Hepatic stellate cell (primary cell): ENCODE results near the gene TMEM164.

Experiments used
- DNase-seq: peaks from one replicate; pipeline ENCODE4 v3.0.0; 2011; ENCODE audit warnings: low spot score

Gene TMEM164

DNA sequence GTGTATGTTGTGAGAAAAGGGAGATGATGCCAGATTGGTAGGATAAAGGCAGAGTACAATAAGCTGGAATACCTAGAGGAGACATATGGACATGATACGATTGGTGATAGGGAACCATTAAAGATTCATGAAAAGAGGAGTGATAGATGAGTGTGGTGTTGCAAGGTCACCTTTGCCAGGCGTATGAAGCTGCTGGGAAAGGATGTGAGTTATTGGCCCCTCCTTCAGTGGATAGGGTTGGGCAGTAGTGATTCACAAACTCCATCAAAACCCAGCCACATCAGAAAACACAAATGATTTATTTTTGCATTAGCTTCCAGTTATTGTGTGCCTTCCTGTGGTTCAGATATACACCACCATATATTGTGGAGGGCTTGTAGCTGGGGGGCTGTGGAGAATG lies 34.3 kb downstream of the TMEM164 start:
- no peak for DNase-seq

DNA sequence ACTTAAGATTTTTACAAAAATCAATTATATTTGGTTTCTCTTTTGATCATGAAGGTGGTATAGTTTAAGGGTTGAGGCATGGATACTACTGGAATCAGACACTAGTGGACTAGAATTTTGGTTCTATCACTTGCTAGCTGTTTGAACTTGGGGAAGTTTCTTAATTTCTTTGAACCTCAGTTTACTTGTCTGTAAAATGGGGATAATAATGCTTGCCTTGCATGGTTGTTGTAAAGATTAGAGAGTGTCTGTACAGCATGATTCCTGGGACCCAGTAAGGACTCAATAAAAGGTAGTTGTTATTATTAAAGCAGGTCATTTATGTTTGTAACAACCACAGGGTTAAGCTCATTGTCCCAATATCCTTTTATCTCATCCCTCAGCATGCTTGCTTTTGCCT lies 36.0 kb downstream of the TMEM164 start:
- DNase-seq = no peak

DNA sequence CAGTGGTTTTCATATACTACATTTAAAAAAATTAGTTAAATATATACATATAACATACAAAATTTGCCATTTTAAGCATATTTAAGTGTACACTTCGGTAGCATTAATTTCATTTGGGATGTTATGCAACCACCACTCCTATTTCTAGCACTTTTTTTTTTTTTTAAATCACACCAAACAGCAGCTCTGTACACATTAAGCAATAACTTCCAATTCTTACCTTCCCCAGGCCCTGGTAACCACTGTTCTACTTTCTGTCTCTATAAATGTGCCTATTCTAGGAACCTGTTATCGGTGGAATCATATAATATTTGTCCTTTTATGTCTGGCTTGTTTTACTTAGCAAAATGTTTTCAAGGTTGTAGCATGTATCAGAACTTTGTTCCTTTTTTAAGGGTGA lies 39.1 kb downstream of the TMEM164 start:
- no peak for DNase-seq

DNA sequence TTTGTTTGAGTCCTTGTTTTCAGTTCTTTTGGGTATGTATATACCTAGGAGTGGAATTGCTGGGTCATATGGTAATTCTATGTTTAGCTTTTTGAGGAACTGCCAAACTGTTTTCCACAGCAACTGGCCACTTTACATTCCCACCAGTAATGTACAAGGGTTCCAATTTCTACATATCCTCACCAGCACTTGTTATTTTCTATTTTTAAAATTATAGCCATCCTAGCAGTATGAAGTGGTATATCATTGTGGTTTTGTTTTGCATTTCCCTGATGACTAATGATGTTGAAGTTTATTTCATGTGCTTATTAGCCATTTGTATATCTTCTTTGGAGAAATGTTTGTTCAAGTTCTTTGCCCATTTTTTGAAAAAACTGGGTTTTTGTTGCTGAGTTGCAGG lies 39.6 kb downstream of the TMEM164 start:
- DNase-seq = no peak

DNA sequence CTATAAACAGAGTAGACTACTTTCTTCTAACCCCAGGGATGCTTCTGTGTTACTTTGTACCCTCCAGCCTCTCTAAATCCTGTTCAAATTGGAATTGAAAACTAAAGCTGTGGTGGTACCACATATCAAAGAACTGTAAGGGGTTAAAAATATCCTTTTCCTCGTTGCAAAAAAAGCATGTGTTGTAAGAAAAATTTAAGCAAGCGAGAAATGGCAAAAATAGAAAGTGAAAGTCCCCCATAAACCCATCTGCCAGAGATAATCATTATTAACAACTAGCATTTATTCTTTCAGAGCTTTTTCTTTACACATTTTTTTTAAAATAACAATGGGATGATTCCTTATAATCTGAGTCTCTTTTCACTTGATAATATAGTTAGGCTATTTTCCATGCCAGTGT lies 40.6 kb downstream of the TMEM164 start:
- DNase-seq = no peak

DNA sequence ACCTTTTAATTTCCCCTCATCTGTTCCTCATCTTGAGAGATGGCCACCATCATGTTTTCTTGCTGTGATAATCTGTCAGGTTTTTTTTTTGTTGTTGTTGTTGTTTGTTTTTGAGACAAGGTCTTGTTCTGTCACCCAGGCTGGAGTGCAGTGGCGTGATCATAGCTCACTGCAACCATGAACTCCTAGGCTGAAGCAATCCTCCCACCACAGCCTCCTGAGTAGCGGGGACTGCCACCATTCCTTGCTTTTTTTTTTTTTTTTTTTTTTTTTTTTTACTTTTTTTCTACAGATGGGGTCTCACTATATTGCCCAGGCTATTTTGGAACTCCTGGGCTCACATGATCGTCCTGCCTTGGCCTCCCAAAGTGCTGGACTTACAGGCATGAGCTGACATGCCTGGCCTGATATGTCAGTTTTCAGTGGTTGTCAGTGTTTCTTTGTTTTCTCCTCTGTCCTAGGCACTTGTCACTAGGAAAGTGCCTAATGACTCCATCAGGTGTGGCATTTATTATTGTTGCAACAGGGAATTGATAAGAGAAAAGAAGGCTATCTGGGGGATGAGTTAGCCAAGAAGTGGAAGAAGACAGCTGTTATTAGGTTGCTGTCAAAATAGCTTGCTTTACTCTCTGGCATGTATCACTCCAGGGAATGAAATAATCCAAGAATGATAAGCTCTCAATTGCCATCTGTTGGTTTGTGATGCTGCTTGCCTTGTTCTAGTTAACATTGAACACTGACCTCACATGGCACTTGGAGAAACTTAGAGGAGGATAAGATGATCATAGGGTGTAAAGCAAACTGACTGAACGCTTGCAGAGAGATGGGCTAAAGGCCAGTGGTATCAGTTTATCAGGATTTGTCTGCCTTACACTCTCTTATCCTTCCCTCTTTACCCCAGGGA lies 41.7 kb downstream of the TMEM164 start:
- DNase-seq = no peak

DNA sequence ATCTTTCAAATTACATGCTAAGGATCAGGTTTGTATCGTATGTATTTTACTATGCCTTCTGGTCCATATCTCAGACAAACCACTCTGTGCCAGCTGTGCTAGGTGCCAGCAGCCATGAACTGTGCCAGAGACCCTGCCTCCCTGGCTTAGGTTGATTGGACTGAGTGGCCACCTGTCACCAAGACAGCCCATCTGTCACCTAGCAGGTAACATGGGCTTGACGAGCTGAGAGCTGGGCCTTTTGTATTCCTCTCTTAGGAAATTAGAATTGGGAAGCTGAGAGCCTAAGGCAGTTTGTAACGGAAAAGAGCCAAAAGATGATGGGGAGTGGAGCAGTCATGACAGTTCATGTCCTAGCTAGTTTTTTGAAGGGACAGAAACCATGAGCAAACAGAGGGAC lies 42.5 kb downstream of the TMEM164 start:
- DNase-seq = no peak

DNA sequence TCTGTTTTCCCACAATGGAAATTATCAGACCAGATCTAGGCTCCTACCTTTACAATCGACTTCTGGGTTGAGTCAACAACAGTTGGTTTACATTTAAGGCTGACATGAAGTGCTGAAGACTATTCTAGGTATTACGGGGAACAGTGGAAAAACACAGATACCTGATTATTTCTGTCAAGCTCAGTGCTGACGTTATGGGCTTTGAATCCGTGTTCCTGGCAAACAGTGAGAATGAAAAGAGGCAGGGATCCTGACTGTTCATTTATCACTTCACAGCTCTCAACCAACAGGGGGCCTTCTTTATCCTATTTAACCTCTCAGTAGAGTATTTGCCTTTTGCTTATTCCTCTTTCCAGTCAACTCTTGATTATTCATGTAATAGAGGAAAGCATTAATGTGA lies 43.1 kb downstream of the TMEM164 start:
- no peak for DNase-seq

DNA sequence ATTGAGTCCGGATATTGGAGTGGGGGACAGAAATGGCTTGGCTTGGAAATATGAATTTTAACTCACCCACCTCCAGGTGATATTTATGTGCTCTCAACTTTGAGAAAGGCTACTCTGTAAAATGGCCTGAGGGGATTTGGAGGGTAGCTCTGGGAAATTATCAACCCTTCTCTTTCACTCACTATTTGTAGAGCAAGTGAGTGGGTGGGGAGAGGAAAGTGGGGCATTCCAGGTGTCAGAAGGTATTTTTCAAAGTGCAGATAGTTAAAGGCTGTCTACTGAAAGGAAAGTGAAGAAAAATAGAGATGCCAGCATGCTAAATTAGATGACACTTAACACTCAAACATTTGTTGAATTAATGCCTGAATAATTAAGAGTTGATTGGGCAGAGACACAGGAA lies 44.1 kb downstream of the TMEM164 start:
- DNase-seq = no peak

DNA sequence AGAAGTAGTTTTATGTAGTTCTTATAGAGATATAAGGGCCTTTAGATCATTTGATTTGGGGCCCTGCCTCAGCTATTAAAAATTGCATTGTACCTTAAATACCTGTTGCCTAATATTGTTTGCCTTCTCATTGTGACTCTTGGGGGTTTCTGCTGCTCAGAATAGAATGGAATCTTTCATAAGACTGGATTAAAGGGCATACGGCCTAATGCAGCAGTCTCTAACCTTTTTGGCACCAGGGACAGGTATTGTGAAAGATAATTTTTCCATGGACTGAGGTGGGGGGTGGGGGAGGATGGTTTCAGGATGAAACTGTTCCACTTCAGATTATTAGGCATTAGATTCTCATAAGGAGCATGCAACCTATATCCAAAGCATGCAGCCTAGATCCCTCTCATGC lies 46.2 kb downstream of the TMEM164 start:
- DNase-seq = no peak

DNA sequence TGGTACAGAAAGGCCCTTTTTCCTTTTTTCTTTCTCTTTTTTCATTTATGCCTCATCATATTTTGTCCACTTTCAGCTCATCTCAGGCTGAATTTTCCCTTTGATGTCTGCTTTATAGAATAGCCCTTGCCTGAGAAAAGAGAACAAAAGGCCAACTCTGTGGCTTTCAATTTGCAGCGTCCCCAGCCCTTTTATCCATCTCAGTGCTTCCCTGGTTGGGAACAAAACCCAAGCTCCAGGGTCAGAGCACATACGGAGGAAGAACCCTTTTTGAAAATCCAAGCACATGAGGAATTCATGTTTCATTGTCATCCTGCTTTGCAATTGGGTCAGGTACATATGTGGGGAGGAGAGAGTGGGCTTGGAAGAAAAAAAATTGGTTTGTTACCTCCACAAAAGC lies 47.5 kb downstream of the TMEM164 start:
- no peak for DNase-seq

DNA sequence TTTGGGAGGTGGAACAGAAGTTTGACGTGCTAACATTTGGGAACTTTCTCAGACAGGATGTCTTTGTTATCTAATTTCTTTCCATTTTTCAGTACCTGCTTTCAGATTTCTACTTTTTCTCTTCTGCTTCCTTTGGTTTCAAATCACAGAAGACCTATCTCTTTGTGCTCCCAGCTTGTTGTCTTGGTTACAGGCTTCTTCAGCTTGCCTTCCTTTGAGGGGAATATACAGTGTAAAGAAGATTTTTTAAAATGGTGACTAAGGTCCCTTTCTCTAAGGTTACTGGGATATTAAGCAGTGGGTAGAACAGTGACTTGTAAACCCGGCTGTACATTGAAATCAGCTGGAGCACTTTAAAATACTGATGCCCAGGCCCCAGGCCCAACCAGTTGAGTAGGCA lies 48.0 kb downstream of the TMEM164 start:
- DNase-seq = no peak

DNA sequence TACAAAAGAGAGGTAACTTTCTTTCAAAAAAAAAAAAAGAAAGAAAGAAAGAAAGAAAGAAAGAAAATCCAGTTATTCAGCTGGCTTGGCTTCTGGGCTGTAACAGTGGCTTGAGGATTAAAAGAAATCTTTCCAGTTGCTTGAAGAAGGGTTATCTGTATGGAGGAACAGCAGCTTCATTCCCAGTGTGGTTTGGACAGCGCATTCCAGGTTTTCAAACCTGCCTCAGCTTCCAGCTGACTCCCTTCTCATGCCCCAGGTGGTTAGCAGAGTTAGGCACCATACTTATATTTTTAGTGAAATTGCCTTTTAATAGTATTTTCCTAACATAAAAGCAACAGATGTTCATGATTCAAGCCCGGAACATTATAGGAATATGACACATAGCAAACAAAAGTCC lies 48.6 kb downstream of the TMEM164 start:
- DNase-seq = no peak

DNA sequence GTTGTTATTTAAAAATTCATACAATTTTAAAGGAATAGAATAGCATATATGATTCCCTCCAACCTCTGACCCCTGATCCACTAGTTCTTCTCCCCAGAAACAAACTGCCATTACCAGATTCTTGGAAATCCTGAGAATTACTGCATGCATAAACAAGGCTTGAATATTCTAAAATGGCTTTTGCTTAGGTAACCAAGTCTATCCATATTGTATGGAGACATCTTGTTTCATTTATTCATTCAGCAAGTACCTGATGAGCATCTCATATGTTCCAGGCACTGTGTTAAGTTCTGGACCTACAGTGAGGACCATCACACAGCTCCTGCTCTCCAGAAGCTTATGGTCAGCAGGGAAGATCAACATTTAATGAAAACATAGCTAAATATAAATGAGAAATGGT lies 49.4 kb downstream of the TMEM164 start:
- DNase-seq = no peak

DNA sequence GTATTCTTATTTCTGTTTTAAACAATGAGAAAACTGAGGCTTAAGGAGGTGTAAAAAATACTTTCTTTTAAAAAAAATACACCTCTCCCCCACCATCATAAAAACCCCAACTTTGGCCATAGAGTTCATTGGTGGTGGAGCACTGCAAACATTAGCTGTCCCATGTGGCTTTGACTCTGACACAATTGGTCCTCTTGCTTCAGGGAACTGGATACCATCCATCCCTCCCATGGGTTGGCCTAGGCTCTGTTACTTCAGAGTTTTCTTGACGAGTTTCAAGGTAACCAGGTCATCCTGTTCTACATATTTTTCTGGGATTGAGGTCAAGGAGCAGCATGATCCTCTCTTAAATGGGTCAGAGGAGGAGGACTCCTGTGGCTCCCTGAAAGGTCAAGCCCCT lies 50.5 kb downstream of the TMEM164 start:
- no peak for DNase-seq

DNA sequence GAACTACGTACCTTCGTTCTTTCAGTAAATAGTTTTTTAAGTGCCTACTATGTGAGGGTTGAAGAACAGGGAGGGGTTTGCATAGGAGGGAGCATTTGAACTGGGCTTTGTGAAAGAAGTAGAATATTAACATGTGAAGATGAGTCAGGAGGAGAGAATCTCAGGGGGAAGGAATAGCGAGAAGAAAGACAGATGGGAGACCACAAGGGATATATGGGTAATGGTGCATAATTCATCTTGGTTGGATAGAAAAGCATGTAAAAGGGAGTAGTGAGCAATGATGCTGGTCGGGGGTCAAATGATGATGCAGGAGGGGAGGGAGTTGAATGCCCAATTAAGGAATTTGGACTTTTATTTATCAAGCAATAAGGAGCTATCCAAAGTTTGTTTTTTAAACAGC lies 52.7 kb downstream of the TMEM164 start:
- DNase-seq = no peak

DNA sequence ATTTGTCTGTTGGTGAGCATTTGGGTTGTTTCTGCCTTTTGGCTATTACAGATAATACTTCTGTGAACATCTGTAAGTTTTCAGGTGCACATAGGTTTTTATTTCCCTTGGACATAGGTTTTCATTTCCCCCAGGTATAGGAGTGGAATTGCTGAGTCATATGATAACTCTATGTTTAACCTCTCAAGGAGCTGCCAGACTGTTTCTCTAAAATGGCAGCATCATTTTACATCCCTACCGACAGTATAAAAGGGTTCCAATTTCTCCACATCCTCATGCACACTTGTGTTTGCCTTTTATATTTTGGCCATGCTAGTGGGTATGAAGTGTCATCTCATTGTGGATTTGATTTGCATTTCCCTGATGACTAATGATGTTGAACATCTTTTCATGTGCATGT lies 53.5 kb downstream of the TMEM164 start:
- DNase-seq = no peak

DNA sequence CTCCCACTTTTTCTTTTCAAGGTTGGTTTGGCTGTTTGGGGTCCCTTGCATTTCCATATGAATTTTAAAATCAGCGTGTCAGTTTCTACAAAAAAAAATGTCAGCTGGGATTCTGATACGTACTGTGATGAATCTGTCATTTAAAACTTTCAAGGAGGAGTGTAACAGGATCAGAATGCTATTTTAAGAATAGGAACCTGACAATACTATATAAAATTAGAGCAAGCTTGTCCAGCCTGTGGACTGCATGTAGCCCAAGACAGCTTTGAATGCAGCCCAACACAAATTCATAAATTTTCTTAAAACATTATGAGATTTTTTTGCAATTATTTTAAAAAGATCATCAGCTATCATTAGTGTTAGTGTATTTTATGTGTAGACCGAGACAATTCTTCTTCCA lies 56.5 kb downstream of the TMEM164 start:
- no peak for DNase-seq

DNA sequence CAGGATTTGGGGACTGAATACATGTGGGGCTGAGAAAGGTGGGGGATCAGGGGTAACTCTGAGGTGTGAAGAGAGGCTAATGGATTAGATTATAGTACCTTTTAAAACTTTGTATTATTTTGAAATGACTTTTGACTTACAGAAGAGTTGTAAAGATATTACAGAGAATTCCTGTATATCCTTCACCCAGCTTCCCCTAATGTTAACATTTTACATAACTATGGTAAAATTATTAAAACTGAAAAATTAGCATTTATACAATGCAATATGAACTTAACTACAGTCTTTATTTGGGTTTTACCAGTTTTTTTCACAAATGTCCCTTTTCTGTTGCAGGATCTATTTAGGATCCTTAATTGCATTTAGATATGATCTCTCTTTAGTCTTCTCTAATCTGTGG lies 57.4 kb downstream of the TMEM164 start:
- no peak for DNase-seq

DNA sequence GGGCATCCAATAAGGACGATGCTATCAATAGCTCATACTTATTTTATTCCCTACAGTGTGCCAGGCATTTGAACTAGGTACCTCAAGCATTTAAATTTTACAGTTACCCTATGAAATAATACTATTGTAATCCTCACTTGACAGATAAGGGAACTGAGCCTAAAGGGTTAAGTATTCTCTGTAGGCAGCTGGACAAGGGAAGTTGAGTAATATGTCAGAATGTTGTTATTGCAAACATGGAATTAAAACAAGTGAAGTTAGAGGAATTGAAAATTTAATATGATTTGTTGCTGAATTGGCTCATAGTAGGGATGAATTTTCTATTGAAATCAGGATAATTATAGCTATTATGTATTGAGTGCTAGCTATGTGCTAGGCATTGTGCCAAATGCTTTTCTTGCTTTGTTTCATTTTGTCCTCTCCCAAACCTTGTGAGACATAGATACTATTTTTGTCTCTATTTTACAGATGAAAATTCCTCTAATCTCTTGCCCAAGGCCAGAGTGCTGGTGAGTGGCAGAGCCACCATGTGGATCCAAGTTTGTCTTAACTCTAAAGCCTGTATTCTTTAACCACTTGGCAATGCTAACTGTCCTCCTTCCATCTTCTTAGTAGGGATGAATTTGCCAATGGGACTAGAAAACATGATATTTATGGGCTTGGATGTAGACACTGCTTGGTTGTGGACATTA lies 58.1 kb downstream of the TMEM164 start:
- DNase-seq = no peak

DNA sequence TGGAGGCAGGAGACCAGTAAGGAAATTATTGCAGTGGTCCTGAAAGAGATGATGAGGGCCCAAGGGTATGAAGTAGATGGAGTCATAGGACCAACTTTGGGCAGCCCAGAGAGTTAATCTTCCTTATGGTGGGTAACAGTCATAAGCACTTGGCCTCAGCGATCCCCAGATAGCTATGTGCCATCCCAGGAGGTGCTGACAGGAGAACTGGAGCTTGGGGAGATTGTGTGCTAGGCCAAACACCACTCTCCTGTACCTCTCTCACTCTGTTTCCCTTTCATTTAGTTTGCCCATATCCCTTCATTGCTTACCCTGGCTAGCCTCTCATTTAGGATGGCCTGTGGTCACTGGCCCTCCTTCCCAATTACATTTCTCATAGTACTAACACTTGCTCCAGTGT lies 60.0 kb downstream of the TMEM164 start:
- DNase-seq = no peak

DNA sequence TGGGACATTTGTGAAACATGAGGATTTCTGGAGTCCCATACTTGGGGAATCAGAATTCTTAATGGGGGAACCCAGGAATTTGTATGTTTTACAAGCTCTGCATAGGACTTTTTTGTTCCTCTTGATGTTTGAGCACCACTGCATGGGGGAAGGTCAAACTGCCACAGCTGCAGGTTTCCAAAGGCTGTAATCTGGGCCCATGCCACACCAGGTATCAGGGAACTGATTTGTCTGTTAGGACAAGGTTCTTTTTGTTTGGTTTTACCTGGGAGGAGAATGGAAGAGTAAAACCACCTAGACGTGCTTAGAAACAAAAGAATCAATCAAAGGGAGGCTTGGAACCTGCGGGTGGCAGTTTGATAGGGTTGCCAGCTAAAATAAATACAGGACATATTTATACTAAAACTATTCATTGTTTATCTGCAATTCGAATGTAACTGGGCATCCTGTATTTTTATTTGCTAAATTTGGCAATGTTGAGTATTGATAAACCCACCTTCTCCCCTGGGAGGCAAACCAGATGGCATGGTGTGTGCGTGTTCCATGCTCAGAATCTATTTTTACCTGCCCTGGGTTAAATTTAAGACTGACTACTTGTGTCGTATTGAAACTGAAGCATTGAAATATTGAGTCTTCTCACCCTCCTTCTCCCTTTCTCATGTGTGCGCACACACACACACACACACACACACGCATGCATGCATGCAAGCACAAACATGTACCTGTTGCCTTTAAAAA lies 63.7 kb downstream of the TMEM164 start:
- DNase-seq = no peak

DNA sequence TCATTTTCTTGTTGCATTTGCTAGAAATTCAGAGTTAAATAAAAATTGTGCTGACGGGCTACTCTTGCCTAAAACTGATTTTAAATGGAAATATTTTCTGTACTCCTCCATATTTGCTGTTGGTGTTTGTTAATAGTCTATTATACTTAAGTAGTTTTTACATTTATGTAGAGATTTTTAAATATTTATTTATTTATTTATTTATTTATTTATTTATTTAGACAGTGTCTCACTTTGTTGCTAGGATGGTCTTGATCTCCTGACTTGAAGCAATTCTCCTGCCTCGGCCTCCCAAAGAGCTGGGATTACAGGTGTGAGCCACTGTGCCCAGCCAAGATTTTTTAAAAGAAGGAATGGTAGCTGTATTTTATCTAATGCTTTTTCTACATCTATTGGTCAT lies 68.1 kb downstream of the TMEM164 start:
- DNase-seq = no peak
